GM12864 (cell line): Measurements from ENCODE around the gene TPPP3.

ENCODE experiments used
- DNase-seq: peaks from one replicate; pipeline ENCODE4 v3.0.0-alpha.2; 2011; ENCODE audit warnings: low read depth
- H3K4me3 ChIP-seq: 2 replicates; pipeline ENCODE4 v1.5.1; 2011; ENCODE audit warnings: mild to moderate bottlenecking, low read depth, low read length, control low read depth
- TF ChIP-seq, protein P1 (sequence below): IDR thresholded peaks from 2 replicates; pipeline ENCODE4 v1.5.1; 2011; ENCODE audit warnings: low read depth, mild to moderate bottlenecking, moderate library complexity, low read length, control low read depth, inconsistent platforms; ENCODE audit errors: missing control alignments

Gene TPPP3

GRCh38 chr16:67341250-67341649, 52.0 kb downstream of the TPPP3 start:
- TF ChIP-seq, protein P1, sequence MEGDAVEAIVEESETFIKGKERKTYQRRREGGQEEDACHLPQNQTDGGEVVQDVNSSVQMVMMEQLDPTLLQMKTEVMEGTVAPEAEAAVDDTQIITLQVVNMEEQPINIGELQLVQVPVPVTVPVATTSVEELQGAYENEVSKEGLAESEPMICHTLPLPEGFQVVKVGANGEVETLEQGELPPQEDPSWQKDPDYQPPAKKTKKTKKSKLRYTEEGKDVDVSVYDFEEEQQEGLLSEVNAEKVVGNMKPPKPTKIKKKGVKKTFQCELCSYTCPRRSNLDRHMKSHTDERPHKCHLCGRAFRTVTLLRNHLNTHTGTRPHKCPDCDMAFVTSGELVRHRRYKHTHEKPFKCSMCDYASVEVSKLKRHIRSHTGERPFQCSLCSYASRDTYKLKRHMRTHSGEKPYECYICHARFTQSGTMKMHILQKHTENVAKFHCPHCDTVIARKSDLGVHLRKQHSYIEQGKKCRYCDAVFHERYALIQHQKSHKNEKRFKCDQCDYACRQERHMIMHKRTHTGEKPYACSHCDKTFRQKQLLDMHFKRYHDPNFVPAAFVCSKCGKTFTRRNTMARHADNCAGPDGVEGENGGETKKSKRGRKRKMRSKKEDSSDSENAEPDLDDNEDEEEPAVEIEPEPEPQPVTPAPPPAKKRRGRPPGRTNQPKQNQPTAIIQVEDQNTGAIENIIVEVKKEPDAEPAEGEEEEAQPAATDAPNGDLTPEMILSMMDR = no peak
- DNase-seq = no peak
- H3K4me3 ChIP-seq = no peak overlapping the region
